GM23338 (cell line): Measurements from ENCODE around the gene CEP68. TPM values are rescaled to one million over a fixed set of nuclear protein-coding genes. Genes with fewer than 3 reads are reported as not detected.

Source experiments
- ATAC-seq: fragments of 200-7000 bp; cut with Tn5 transposase; 3 replicates; pipeline ENCODE4 v1.9.1; 2020
- DNase-seq: peaks from one replicate; pipeline ENCODE4 v3.0.0-alpha.2; 2015; ENCODE audit warnings: low spot score
- H2AFZ ChIP-seq: fragments of 200-600 bp; sonication (generic); 2 replicates; pipeline ENCODE4 v1.8.0; 2016; ENCODE audit warnings: antibody characterized with exemption, mild to moderate bottlenecking, moderate library complexity
- H3F3A ChIP-seq: fragments of 200-600 bp; sonication (generic); replicated peaks from 2 replicates; pipeline ENCODE4 v1.8.0; 2017; ENCODE audit warnings: antibody characterized with exemption, mixed run types, low read depth
- H3K27ac ChIP-seq: fragments of 200-600 bp; sonication (generic); 2 replicates; pipeline ENCODE4 v1.6.1; 2016; ENCODE audit warnings: low read depth
- H3K27me3 ChIP-seq: fragments of 200-600 bp; sonication (generic); 2 replicates; pipeline ENCODE4 v1.8.0; 2016; ENCODE audit warnings: mild to moderate bottlenecking, mixed run types, moderate library complexity; ENCODE audit not compliant: insufficient read depth
- H3K36me3 ChIP-seq: fragments of 200-600 bp; sonication (generic); 2 replicates; pipeline ENCODE4 v1.8.0; 2016; ENCODE audit warnings: mild to moderate bottlenecking; ENCODE audit not compliant: insufficient read depth
- H3K4me1 ChIP-seq: fragments of 200-600 bp; sonication (generic); 2 replicates; pipeline ENCODE4 v1.8.0; 2016; ENCODE audit warnings: mild to moderate bottlenecking, moderate library complexity; ENCODE audit not compliant: insufficient read depth
- H3K4me2 ChIP-seq: fragments of 200-600 bp; sonication (generic); 2 replicates; pipeline ENCODE4 v1.7.1; 2017; ENCODE audit warnings: mixed run types
- H3K4me3 ChIP-seq: fragments of 200-600 bp; sonication (generic); 2 replicates; pipeline ENCODE4 v1.6.1; 2016; ENCODE audit warnings: mixed run types
- H3K79me2 ChIP-seq: fragments of 200-600 bp; sonication (generic); replicated peaks from 2 replicates; pipeline ENCODE4 v1.8.0; 2017; ENCODE audit warnings: mild to moderate bottlenecking; ENCODE audit not compliant: insufficient read depth
- H3K9me2 ChIP-seq: fragments of 200-600 bp; sonication (generic); 2 replicates; pipeline ENCODE4 v1.8.0; 2017; ENCODE audit not compliant: insufficient read depth
- H4K20me1 ChIP-seq: fragments of 200-600 bp; sonication (generic); replicated peaks from 2 replicates; pipeline ENCODE4 v1.8.0; 2017; ENCODE audit warnings: mild to moderate bottlenecking; ENCODE audit not compliant: insufficient read depth
- H3K27ac Mint-ChIP-seq: 2 replicates; pipeline ENCODE4 v1.8.0; 2020; ENCODE audit warnings: inconsistent platforms, mild to moderate bottlenecking, moderate library complexity, mixed read lengths
- H3K27me3 Mint-ChIP-seq: 3 replicates; pipeline ENCODE4 v1.8.0; 2022; ENCODE audit warnings: low read depth, mild to moderate bottlenecking, moderate library complexity, mixed read lengths, inconsistent platforms; ENCODE audit not compliant: insufficient read depth, poor library complexity
- H3K36me3 Mint-ChIP-seq: 3 replicates; pipeline ENCODE4 v1.8.0; 2021; ENCODE audit warnings: low read depth, mild to moderate bottlenecking, inconsistent platforms, moderate library complexity, mixed read lengths
- H3K4me1 Mint-ChIP-seq: 3 replicates; pipeline ENCODE4 v1.8.0; 2020; ENCODE audit warnings: mild to moderate bottlenecking, inconsistent platforms, mixed read lengths
- H3K4me3 Mint-ChIP-seq: 3 replicates; pipeline ENCODE4 v1.8.0; 2021; ENCODE audit warnings: moderate library complexity, mild to moderate bottlenecking, inconsistent platforms, mixed read lengths
- H3K9me3 Mint-ChIP-seq: 3 replicates; pipeline ENCODE4 v1.8.0; 2020; ENCODE audit warnings: moderate library complexity, mild to moderate bottlenecking, inconsistent platforms, mixed read lengths
- EZH2 ChIP-seq: fragments of 200-600 bp; sonication (generic); IDR thresholded peaks from one replicate; pipeline ENCODE4 v1.8.0; 2017; ENCODE audit warnings: antibody characterized with exemption, mild to moderate bottlenecking, low read depth; ENCODE audit not compliant: unreplicated experiment
- EZH2phosphoT487 ChIP-seq: fragments of 200-600 bp; sonication (generic); IDR thresholded peaks from one replicate; pipeline ENCODE4 v1.8.1; 2018; ENCODE audit warnings: antibody characterized with exemption; ENCODE audit not compliant: unreplicated experiment
- JUNB ChIP-seq: IDR thresholded peaks from one replicate; pipeline ENCODE4 v1.6.1; 2016; ENCODE audit warnings: antibody characterized with exemption; ENCODE audit not compliant: unreplicated experiment
- NANOG ChIP-seq: IDR thresholded peaks from 2 replicates; pipeline ENCODE4 v1.6.1; 2016; ENCODE audit warnings: antibody characterized with exemption, borderline replicate concordance
- POLR2AphosphoS5 ChIP-seq: IDR thresholded peaks from 2 replicates; pipeline ENCODE4 v1.6.1; 2016; ENCODE audit warnings: antibody characterized with exemption, low read depth
- ZNF114 ChIP-seq: fragments of 250-450 bp; sonication (Bioruptor Pico); IDR thresholded peaks from 2 replicates; pipeline ENCODE4 v1.5.0; 2020; ENCODE audit warnings: mild to moderate bottlenecking, moderate library complexity
- ZNF331 ChIP-seq: fragments of 250-450 bp; sonication (Bioruptor Pico); IDR thresholded peaks from 2 replicates; pipeline ENCODE4 v1.5.0; 2020; ENCODE audit warnings: low read depth, mild to moderate bottlenecking, moderate library complexity
- polyA plus RNA-seq: library from polyadenylated mRNA; unstranded; fragments of >200 nt; fragmentation: Nextera tagmentation; extraction: Ambion mirVana; gene quantifications from 2 replicates; pipeline ENCODE4 v1.2.1, GENCODE V29; 2016
- total RNA-seq: library from RNA; depleted of rRNA; stranded (reverse); fragments of >200 nt; shearing (Covaris generic); gene quantifications from 2 replicates; pipeline ENCODE4 v1.2.3, GENCODE V29; 2014
- TF ChIP-seq, protein P1 (sequence below): IDR thresholded peaks from one replicate; pipeline ENCODE4 v1.6.1; 2018; ENCODE audit warnings: antibody characterized with exemption; ENCODE audit not compliant: unreplicated experiment
- TF ChIP-seq, protein P2 (sequence below): IDR thresholded peaks from 2 replicates; pipeline ENCODE4 v1.6.1; 2016; ENCODE audit warnings: antibody characterized with exemption

The CEP68 gene
- total and polyA plus RNA-seq, 2 experiments from 2014 or later, result 13.0 to 24.4 TPM

DNA sequence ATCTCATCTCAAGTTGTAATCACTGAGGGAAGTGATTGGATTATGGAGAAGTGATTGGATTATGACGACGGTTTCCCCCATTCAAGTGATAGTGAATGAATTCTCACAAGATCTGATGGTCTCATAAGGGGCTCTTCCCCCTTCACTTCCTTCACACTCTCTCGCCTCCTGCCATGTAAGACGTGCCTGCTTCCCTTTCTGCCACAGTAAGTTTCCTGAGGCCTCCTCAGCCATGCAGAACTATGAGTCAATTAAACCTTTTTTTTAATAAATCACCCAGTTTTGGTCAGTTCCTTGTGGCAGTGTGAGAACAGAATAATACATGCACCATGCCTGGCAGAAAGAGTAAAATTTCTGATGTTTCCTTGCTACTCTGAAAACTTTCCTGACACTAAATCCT lies 36.6 kb downstream of the CEP68 start (continued):
- TF ChIP-seq, protein P1, sequence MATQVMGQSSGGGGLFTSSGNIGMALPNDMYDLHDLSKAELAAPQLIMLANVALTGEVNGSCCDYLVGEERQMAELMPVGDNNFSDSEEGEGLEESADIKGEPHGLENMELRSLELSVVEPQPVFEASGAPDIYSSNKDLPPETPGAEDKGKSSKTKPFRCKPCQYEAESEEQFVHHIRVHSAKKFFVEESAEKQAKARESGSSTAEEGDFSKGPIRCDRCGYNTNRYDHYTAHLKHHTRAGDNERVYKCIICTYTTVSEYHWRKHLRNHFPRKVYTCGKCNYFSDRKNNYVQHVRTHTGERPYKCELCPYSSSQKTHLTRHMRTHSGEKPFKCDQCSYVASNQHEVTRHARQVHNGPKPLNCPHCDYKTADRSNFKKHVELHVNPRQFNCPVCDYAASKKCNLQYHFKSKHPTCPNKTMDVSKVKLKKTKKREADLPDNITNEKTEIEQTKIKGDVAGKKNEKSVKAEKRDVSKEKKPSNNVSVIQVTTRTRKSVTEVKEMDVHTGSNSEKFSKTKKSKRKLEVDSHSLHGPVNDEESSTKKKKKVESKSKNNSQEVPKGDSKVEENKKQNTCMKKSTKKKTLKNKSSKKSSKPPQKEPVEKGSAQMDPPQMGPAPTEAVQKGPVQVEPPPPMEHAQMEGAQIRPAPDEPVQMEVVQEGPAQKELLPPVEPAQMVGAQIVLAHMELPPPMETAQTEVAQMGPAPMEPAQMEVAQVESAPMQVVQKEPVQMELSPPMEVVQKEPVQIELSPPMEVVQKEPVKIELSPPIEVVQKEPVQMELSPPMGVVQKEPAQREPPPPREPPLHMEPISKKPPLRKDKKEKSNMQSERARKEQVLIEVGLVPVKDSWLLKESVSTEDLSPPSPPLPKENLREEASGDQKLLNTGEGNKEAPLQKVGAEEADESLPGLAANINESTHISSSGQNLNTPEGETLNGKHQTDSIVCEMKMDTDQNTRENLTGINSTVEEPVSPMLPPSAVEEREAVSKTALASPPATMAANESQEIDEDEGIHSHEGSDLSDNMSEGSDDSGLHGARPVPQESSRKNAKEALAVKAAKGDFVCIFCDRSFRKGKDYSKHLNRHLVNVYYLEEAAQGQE, result no peak
- TF ChIP-seq, protein P2, sequence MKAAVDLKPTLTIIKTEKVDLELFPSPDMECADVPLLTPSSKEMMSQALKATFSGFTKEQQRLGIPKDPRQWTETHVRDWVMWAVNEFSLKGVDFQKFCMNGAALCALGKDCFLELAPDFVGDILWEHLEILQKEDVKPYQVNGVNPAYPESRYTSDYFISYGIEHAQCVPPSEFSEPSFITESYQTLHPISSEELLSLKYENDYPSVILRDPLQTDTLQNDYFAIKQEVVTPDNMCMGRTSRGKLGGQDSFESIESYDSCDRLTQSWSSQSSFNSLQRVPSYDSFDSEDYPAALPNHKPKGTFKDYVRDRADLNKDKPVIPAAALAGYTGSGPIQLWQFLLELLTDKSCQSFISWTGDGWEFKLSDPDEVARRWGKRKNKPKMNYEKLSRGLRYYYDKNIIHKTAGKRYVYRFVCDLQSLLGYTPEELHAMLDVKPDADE, result no peak
- TF ChIP-seq EZH2phosphoT487, result no peak
- no peak for TF ChIP-seq ZNF114 (CRISPR knock-in tag)
- no peak for TF ChIP-seq ZNF331 (CRISPR knock-in tag)
- no peak for TF ChIP-seq EZH2
- TF ChIP-seq NANOG, result no peak
- TF ChIP-seq JUNB, result no peak

DNA sequence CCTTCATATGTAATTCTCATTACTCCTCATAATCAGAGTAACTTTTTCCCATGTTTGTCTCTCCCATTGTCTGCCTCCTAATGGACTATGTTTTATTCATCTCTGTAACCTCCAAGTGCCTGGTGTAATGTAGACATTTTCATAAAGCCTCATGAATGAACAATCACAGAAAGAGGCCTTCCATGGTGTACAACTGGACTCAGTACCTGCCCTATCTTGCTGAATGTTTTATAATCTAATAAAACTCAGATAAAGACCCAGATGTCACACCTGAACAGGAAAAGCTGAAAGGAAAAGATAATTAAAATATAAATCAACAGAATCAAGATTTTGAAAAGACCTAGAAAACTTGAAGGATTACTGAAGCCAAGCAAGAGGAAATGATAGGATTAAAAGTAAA lies 37.0 kb downstream of the CEP68 start:
- Mint-ChIP-seq H3K27me3 (no peaks in the 10 kb centered on the region), H3K4me3 (no peak overlapping the region), H3K36me3 (peaks cover 38% of the 10 kb centered on the region), H3K27ac (no peak overlapping the region), H3K9me3 (no peaks in the 10 kb centered on the region), H3K4me1 (peaks cover 2% of the 10 kb centered on the region; the same call in 1 of the 3 replicates)
- H3K79me2 ChIP-seq, result peaks cover 16% of the 10 kb centered on the region
- H3K36me3 ChIP-seq, result no peaks in the 10 kb centered on the region; the same call in none of the 2 replicates
- DNase-seq (no peak), ATAC-seq (no peak)
- H3F3A ChIP-seq, result no peaks in the 10 kb centered on the region
- H3K4me2 ChIP-seq, result no peak overlapping the region
- H3K4me1 ChIP-seq, result no peaks in the 10 kb centered on the region
- H3K9me2 ChIP-seq, result no peaks in the 10 kb centered on the region
- H4K20me1 ChIP-seq, result peaks cover 34% of the 10 kb centered on the region
- no peak for TF ChIP-seq EZH2
- TF ChIP-seq EZH2phosphoT487, result no peak
- no peak for TF ChIP-seq NANOG
- TF ChIP-seq, protein P1, result no peak
- TF ChIP-seq, protein P2, result no peak
- no peak for TF ChIP-seq POLR2AphosphoS5
- no peak overlapping the region for H3K27ac ChIP-seq
- H3K4me3 ChIP-seq, result no peak overlapping the region
- no peaks in the 10 kb centered on the region for H3K27me3 ChIP-seq
- no peak overlapping the region for H2AFZ ChIP-seq
